ENCODE data around the gene C6orf58. TPM values are rescaled to one million over a fixed set of nuclear protein-coding genes. Genes with fewer than 3 reads are reported as not detected.

Gene C6orf58
- polyA plus RNA-seq, 1 experiment = not detected

GRCh38 chr6:127547215-127547614, 29.8 kb upstream of the C6orf58 start:
- H3K36me3 ChIP-seq (ENCODE audit: control insufficient read depth, insufficient read depth, low read length) = no peaks in the 10 kb centered on the region
- TF ChIP-seq, protein P1, sequence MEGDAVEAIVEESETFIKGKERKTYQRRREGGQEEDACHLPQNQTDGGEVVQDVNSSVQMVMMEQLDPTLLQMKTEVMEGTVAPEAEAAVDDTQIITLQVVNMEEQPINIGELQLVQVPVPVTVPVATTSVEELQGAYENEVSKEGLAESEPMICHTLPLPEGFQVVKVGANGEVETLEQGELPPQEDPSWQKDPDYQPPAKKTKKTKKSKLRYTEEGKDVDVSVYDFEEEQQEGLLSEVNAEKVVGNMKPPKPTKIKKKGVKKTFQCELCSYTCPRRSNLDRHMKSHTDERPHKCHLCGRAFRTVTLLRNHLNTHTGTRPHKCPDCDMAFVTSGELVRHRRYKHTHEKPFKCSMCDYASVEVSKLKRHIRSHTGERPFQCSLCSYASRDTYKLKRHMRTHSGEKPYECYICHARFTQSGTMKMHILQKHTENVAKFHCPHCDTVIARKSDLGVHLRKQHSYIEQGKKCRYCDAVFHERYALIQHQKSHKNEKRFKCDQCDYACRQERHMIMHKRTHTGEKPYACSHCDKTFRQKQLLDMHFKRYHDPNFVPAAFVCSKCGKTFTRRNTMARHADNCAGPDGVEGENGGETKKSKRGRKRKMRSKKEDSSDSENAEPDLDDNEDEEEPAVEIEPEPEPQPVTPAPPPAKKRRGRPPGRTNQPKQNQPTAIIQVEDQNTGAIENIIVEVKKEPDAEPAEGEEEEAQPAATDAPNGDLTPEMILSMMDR (IDR thresholded peaks at IDR 0.05; ENCODE audit: insufficient read depth, low read depth, low read length) = peak; percentile 37
- CTCF ChIA-PET = interaction anchor here (0.7 to 2.9 kb wide), 7 partner anchors 8 to 245 kb away, joined by 3 to 14 read pairs (median 4); no protein-coding TSS in a partner anchor
- POLR2A ChIA-PET = interaction anchor here (0.6 kb wide), 1 partner anchor 195 kb away, joined by 3 read pairs; no protein-coding TSS in a partner anchor
- H3K4me3 ChIP-seq (ENCODE audit: low read depth, low read length) = no peak overlapping the region
- H3K27me3 ChIP-seq (ENCODE audit: control insufficient read depth, insufficient read depth, low read length) = no peaks in the 10 kb centered on the region; the same call in 1 of the 2 replicates
- no peak for DNase-seq (ENCODE audit: low read depth)

- no peak for DNase-seq (ENCODE audit: low read depth)
- no peaks in the 10 kb centered on the region for H3K36me3 ChIP-seq (ENCODE audit: control insufficient read depth, insufficient read depth, low read length)
- TF ChIP-seq, protein P1 (IDR thresholded peaks at IDR 0.05; ENCODE audit: insufficient read depth, low read depth, low read length) = 0 out of 2 replicates have a peak, but pooled peaks have one; percentile 24
- H3K27me3 ChIP-seq (ENCODE audit: control insufficient read depth, insufficient read depth, low read length) = no peaks in the 10 kb centered on the region; the same call in 1 of the 2 replicates
- ChIA-PET POLR2A (no interaction called here), CTCF (interaction anchor here (1.0 to 2.9 kb wide), 3 partner anchors 8 to 246 kb away, joined by 4 to 14 read pairs (median 4); no protein-coding TSS in a partner anchor)
- H3K4me3 ChIP-seq (ENCODE audit: low read depth, low read length) = no peak overlapping the region
Measured at GRCh38 chr6:127547904-127548649, 28.9 kb upstream of the C6orf58 start.

DNA sequence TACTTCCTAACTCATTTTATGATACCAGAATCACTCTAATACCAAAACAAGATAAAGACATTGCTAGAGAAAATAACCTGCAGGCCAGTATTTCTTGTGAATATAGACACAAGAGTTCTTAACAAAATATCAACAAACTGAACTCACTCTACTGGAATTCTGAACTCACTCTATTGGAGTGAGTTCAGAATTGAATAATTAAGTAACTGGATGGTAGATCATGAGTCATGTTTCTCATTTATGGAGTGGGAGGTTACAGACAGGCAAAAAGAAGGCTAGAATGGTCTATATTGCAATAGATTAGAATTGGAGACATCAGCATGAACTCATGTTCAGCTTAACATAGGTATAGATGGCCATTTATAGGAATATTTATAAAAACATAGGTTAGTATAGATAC, 26.6 kb upstream of the C6orf58 start:
- peak; percentile 46 for DNase-seq (ENCODE audit: low read depth)

GRCh38 chr6:127554435-127555006, 22.5 kb upstream of the C6orf58 start:
- no peak overlapping the region for H3K4me3 ChIP-seq (ENCODE audit: low read depth, low read length)
- DNase-seq (ENCODE audit: low read depth) = no peak
- TF ChIP-seq, protein P1 (IDR thresholded peaks at IDR 0.05; ENCODE audit: insufficient read depth, low read depth, low read length) = peak; percentile 47
- ChIA-PET POLR2A (no interaction called here), CTCF (interaction anchor here (2.0 kb wide), 1 partner anchor 87 kb away, joined by 6 read pairs; no protein-coding TSS in a partner anchor)
- H3K36me3 ChIP-seq (ENCODE audit: control insufficient read depth, insufficient read depth, low read length) = no peaks in the 10 kb centered on the region
- H3K27me3 ChIP-seq (ENCODE audit: control insufficient read depth, insufficient read depth, low read length) = no peaks in the 10 kb centered on the region

More for the DNA sequence above, 26.6 kb upstream of the C6orf58 start:
- Histone ChIP-seq H3K36me3 (ENCODE audit: control insufficient read depth, insufficient read depth, low read length) (no peaks in the 10 kb centered on the region), H3K27me3 (ENCODE audit: control insufficient read depth, insufficient read depth, low read length) (no peaks in the 10 kb centered on the region; the same call in 1 of the 2 replicates), H3K4me3 (ENCODE audit: low read depth, low read length) (no peak overlapping the region)
- ChIA-PET POLR2A (no interaction called here), CTCF (no interaction called here)
- TF ChIP-seq, protein P1 (IDR thresholded peaks at IDR 0.05; ENCODE audit: insufficient read depth, low read depth, low read length) = no peak

DNA sequence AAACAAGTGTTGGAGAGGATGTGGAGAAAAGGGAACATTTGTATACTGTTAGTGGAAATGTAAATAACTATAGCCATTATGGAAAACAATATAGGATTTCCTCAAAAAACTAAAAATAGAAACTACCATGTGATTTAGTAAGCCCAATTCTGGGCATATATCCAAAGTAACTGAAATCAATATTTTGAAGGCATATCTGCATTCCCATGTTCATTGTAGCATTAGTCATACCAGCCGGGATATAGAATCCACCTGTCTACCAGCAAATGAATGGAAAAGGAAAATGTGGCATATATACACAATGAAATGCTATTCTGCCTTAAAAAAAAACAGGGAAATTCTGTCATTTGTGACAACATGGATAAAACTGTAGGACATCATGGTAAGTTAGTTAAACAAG, 15.3 kb upstream of the C6orf58 start:
- no peak for DNase-seq (ENCODE audit: low read depth)
- H3K27me3 ChIP-seq (ENCODE audit: control insufficient read depth, insufficient read depth, low read length) = no peaks in the 10 kb centered on the region
- CTCF ChIA-PET = no interaction called here
- TF ChIP-seq, protein P1 (IDR thresholded peaks at IDR 0.05; ENCODE audit: insufficient read depth, low read depth, low read length) = no peak
- no peak overlapping the region for H3K4me3 ChIP-seq (ENCODE audit: low read depth, low read length)
- H3K36me3 ChIP-seq (ENCODE audit: control insufficient read depth, insufficient read depth, low read length) = no peaks in the 10 kb centered on the region
- POLR2A ChIA-PET = no interaction called here
